Measurements from ENCODE around the gene LRRC43. TPM values are rescaled to one million over a fixed set of nuclear protein-coding genes. Genes with fewer than 3 reads are reported as not detected.

Gene LRRC43
- total RNA-seq, 1 donor from 2014 or later, result under 0.01 TPM

Other genes with a start within 250 kb of the LRRC43 start
- gene BCL7A, start 161.2 kb upstream of the LRRC43 start, total RNA-seq, result 16.3 and 17.1 TPM in 2 replicates
- 8.7 and 9.2 TPM in 2 replicates for gene MLXIP, start 104.4 kb upstream of the LRRC43 start, total RNA-seq
- not detected in 2 replicates for gene IL31, start 8.9 kb upstream of the LRRC43 start, total RNA-seq
- gene B3GNT4, start 20.6 kb downstream of the LRRC43 start, total RNA-seq, result 0.53 and 2.0 TPM in 2 replicates
- gene DIABLO, start 42.9 kb downstream of the LRRC43 start, total RNA-seq, result 52.9 and 78.7 TPM in 2 replicates
- 17.1 and 23.8 TPM in 2 replicates for gene VPS33A, start 83.4 kb downstream of the LRRC43 start, total RNA-seq
- gene CLIP1, start 239.5 kb downstream of the LRRC43 start, total RNA-seq, result 69.0 and 97.2 TPM in 2 replicates